Activated CD4-positive, alpha-beta T cell treated with anti-CD3 and anti-CD28 coated beads, Interleukin-2, amount 50 U/mL, for 1 hour (primary cell): Measurements from ENCODE around the gene ANP32B.
"Not testable (repeated sequence)": the region's sequence is repeated elsewhere in the genome, so short reads cannot be mapped to it uniquely, and the experiment has no call there.

Experiments
- DNase-seq: peaks from one replicate; pipeline ENCODE4 v3.0.0-alpha.2; 2020

Gene ANP32B

GRCh38 chr9:97996676-97997075 is 13.5 kb downstream of the ANP32B start:
- not testable (repeated sequence) for DNase-seq

- no peak for DNase-seq
Measured at GRCh38 chr9:97997330-97998276, 14.5 kb downstream of the ANP32B start.

GRCh38 chr9:98002808-98003207 is 19.7 kb downstream of the ANP32B start:
- no peak for DNase-seq

- no peak for DNase-seq
Measured at GRCh38 chr9:98006127-98006796, 23.1 kb downstream of the ANP32B start.

- no peak for DNase-seq
Measured at GRCh38 chr9:98007251-98007928, 24.2 kb downstream of the ANP32B start.

- DNase-seq = no peak
Measured at GRCh38 chr9:98008764-98009163, 25.6 kb downstream of the ANP32B start.

- DNase-seq = no peak
Measured at GRCh38 chr9:98009437-98009836, 26.3 kb downstream of the ANP32B start.

GRCh38 chr9:98009936-98010335 is 26.8 kb downstream of the ANP32B start:
- DNase-seq = no peak

GRCh38 chr9:98010445-98010844 is 27.3 kb downstream of the ANP32B start:
- DNase-seq = no peak

GRCh38 chr9:98011122-98011521 is 28.0 kb downstream of the ANP32B start:
- DNase-seq = no peak

GRCh38 chr9:98016137-98016680 is 33.1 kb downstream of the ANP32B start:
- no peak for DNase-seq

GRCh38 chr9:98017306-98017705 is 34.2 kb downstream of the ANP32B start:
- no peak for DNase-seq

- no peak for DNase-seq
Measured at GRCh38 chr9:98018347-98018746, 35.2 kb downstream of the ANP32B start.

- no peak for DNase-seq
Measured at GRCh38 chr9:98019098-98019497, 36.0 kb downstream of the ANP32B start.

GRCh38 chr9:98019869-98020268 is 36.7 kb downstream of the ANP32B start:
- not testable (repeated sequence) for DNase-seq

- no peak for DNase-seq
Measured at GRCh38 chr9:98020476-98021145, 37.5 kb downstream of the ANP32B start.

- DNase-seq = no peak
Measured at GRCh38 chr9:98021306-98022040, 38.3 kb downstream of the ANP32B start.

- no peak for DNase-seq
Measured at GRCh38 chr9:98022447-98022846, 39.3 kb downstream of the ANP32B start.

- no peak for DNase-seq
Measured at GRCh38 chr9:98024702-98025101, 41.6 kb downstream of the ANP32B start.

- DNase-seq = no peak
Measured at GRCh38 chr9:98031169-98031568, 48.0 kb downstream of the ANP32B start.

GRCh38 chr9:98031935-98032334 is 48.8 kb downstream of the ANP32B start:
- no peak for DNase-seq
